GM18951 (cell line): ENCODE results near the gene GABPB1.
A peak's percentile ranks its signal among the peaks of the same experiment; 100 is the strongest.
"Not testable (repeated sequence)": the region's sequence is repeated elsewhere in the genome, so short reads cannot be mapped to it uniquely, and the experiment has no call there.

Experiments used
- POLR2A ChIP-seq: IDR thresholded peaks from 4 replicates; pipeline ENCODE4 v1.6.1; 2011; ENCODE audit warnings: mild to moderate bottlenecking; ENCODE audit not compliant: insufficient read length, insufficient read depth; ENCODE audit errors: extremely low read depth
- in situ Hi-C: fragments of 300-500 bp; cut with MboI; formaldehyde crosslinking; loops from one replicate; pipeline ENCODE4 v1.12.0; 2022; ENCODE audit warnings: low sequenced_read_pairs, mixed read lengths, inconsistent platforms; ENCODE audit not compliant: unreplicated experiment

The GABPB1 gene

DNA sequence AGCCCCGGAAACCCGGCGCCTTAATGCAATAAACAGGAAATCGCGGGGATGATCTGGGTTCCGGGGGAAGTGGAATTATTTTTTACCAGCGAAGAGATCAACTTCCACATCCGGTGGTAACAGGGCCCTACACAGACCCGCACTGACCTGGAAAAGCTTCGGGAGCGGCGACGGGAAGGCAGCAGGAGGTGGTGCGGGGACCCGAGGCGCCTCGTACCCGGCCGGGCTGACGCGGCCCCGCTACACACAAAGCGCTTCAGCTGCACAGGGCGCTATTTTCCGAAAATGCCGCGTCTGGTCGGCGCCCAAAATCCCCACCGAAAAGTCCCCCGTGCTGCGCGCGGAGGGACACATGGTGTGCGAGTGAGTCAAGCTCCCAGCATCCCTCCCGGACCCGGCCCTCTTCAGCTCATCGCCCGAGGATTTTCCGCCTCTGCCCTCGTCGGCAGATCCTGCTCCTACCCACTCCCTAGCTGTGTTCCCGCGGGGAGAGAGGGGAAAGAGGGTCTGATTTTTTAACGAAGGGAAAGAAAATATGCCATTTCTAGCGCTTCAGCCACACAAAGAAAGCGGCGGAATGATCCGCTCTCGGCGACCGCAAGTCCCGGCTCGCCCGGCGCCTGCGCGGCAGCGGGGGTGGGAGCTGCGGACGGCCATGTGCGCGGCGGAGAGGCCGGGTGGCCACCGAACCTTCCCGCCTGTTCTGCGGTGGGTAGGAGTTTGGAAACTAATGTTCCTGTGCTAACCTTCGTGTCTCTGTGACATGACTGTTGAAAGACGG, at the start of gene GABPB1:
Gene GABPB1, minus strand, starts transcription at position 361 of the 781 bp plus-strand sequence. CDS start 45,400 bp downstream, outside the sequence.
- in situ Hi-C loops, result loop anchor here (10.0 kb wide), 1 partner anchor 100 kb away; no protein-coding TSS in a partner anchor

DNA sequence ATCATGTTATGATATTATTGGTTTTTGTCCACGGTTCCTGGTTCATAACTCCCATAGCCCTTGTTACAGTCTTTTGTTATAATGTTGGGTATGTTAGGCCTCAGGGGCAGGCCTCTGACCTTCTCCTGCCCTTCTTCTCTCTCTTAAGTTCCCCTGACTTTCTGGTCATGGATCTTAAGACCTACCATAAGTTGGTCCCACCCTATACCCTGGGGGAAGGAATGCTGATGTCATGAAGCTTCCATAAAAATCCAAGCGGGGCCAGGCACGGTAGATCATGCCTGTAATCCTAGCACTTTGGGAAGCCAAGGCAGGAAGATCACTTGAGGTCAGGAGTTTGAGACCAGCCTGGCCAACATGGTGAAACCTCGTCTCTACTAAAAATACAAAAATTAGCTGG, 36.6 kb upstream of the GABPB1 start:
- in situ Hi-C loops, result not testable (repeated sequence)

More for the DNA sequence above, at the start of gene GABPB1:
- peak; percentile 88 for TF ChIP-seq POLR2A

GRCh38 chr15:50390554-50391264, 35.7 kb upstream of the GABPB1 start:
- in situ Hi-C loops, result no loop called here
- no peak for TF ChIP-seq POLR2A

GRCh38 chr15:50382408-50382807, 27.4 kb upstream of the GABPB1 start:
- in situ Hi-C loops, result not testable (repeated sequence)

GRCh38 chr15:50381438-50381837, 26.4 kb upstream of the GABPB1 start:
- in situ Hi-C loops, result no loop called here
- TF ChIP-seq POLR2A, result no peak

DNA sequence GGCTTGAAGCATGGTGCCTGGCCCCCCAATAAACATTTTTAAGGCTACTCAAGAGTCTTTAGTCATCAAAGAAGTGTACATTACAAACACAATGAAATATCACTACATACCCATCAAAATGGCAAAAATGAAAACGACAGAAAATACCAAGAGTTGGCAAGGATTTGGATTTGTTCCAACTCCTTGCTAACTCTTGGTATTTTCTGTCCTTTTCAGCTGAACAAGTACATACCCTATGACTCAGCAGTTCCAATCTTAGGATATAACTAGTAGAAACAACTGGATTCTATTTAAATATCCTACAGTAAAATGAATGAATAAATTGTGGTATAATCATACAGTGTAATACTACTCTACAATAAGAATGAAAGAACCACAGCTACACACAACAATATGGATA, 25.1 kb upstream of the GABPB1 start:
- TF ChIP-seq POLR2A, result no peak
- in situ Hi-C loops, result no loop called here

DNA sequence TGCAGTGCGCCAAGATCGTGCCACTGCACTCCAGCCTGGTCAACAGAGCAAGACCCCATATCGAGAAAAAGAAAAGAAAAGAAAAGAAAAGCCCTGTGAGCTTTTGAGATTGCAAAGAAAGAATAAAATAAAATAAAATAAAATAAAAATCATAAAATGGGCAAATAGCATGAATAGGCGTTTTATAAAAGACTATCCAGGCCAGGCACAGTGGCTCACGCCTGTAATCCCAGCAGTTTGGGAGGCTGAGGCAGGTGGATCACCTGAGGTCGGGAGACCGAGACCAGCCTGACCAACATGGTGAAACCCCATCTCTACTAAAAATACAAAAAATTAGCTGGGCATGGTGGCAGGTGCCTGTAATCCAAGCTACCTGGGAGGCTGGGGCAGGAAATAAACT, 24.4 kb upstream of the GABPB1 start:
- in situ Hi-C loops, result not testable (repeated sequence)

DNA sequence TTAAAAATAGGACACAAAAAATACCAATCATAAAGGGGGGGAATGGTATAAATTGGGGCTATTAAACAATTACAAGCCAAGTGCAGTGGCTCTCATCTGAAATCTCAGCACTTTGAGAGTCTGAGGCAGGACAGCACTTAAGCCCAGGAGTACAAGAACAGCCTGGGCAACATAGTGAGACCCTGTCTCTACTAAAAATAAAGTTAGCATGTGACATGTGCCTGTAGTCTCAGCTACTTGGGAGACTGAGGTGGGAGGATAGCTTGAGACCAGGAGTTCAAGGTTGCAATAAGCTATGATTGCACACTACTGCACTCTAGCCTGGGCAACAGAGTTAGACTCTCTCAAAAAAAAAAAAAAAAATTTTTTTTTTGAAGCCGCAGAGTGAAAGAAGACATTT, 23.8 kb upstream of the GABPB1 start:
- no peak for TF ChIP-seq POLR2A
- in situ Hi-C loops, result no loop called here

DNA sequence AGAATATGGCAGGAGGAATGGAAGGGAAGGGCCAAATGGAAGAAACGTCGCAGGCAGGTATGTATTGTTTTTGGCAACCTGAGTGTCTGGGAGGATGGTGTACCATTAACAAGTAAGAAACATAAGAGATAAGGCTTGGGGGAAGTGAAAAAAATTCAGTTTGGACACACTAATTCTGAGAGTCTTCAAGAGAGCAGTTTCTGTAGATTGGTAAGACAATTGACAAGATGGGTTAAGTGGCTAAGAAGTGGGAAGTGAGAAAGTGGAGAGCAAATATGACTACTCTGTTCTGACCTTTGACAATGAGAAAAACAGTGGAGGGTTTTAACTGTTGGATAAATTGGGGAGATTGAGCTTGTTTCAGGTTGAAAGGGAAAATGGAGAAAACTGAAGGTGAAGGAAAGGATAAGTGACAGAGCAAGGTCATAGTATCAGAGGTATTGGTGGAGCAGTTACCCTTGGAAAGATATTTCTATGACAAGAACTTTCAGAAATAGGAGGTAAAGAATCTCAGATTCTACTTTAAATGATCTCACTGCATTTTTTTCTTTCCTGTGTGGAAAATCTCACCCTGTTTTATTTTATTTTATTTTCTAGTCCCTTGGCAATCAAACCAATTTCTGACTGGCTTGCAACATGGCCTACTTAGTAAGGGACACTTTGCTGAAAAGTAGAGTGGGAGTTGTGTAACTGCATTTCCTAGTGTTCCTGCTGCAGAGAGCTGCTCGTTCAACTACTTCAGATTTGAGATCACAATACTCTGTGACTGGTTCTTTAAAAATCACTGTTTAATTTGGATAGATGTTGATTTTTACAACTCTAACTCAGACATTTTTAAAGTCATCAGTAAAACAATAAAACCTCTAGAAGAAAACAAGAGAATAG, 23.1 kb upstream of the GABPB1 start:
- no peak for TF ChIP-seq POLR2A
- in situ Hi-C loops, result no loop called here

GRCh38 chr15:50369564-50369963, 14.6 kb upstream of the GABPB1 start:
- in situ Hi-C loops, result not testable (repeated sequence)

DNA sequence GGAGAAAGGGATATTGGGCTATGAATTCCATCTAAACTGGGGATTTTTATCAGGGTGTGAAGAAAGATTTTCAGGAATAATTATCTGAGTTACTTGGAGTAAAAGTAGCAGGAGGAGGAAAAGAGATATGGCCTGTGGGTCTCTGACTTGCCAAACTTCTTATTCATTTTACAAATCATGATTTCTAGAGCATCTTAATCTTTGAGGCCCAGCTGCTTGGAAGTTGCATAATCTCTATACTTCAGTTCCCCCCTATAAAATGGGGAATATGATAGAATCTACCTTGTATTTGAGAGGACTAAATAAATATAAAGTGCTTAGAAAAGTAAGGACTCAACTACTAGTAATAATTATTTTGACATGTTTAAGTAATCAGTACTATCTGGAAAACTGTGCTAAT, 11.0 kb upstream of the GABPB1 start:
- in situ Hi-C loops, result no loop called here
- no peak for TF ChIP-seq POLR2A

DNA sequence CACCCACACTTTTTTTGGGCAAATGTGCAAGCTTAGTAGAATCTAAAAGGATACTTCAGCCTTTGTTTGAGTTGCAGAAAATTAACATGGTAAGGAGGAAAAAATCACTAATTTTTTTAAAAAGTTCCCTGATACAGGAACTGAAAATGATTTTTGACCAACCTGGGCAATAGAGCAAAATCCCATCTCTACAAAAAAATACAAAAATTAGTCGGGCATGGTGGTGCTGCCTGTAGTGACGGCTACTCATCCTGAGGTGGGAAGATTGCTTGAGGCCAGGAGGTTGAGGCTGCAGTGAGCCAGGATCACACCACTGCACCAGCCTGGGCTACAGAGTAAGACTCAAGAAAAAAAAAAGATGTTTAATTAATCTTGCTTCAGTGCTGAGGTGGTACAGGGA, 10.6 kb upstream of the GABPB1 start:
- in situ Hi-C loops, result no loop called here
- TF ChIP-seq POLR2A, result no peak

DNA sequence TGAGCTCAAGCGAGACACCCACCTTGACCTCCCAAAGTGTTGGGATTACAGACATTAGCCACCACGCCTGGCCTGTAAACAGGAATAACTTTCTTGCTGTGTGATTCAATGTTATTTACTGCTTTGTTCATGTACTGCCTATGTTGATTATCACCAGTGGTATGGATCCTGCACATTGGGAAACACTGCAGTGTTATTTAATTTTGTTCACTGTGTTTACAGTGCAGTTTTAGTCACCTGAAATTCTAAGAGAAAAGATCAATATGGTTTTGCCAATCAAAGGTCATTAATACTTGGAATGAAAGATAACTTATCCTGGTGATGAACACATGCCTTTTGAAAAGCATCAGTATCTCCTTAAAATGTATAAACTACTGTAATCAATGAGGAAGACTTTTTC, 8.6 kb upstream of the GABPB1 start:
- in situ Hi-C loops, result no loop called here
- no peak for TF ChIP-seq POLR2A
